ENCODE data around the gene HAGH.

Gene HAGH

GRCh38 chr16:1763521-1764511, 62.8 kb downstream of the HAGH start:
- DNase-seq (ENCODE audit: low read depth in 2 of 3, low spot score in 2 of 3): no peak

- DNase-seq (ENCODE audit: low read depth in 2 of 3, low spot score in 2 of 3): no peak
Measured at GRCh38 chr16:1762879-1763520, 63.6 kb downstream of the HAGH start.

GRCh38 chr16:1762196-1762878, 64.3 kb downstream of the HAGH start:
- DNase-seq (ENCODE audit: low read depth in 2 of 3, low spot score in 2 of 3): no peak

- no peak for DNase-seq (ENCODE audit: low read depth in 2 of 3, low spot score in 2 of 3)
Measured at GRCh38 chr16:1761751-1762150, 64.9 kb downstream of the HAGH start.

GRCh38 chr16:1760911-1761310, 65.7 kb downstream of the HAGH start:
- no peak for DNase-seq (ENCODE audit: low read depth in 2 of 3, low spot score in 2 of 3)

GRCh38 chr16:1759511-1759910, 67.1 kb downstream of the HAGH start:
- no peak for DNase-seq (ENCODE audit: low read depth in 2 of 3, low spot score in 2 of 3)

GRCh38 chr16:1758923-1759322, 67.7 kb downstream of the HAGH start:
- DNase-seq (ENCODE audit: low read depth in 2 of 3, low spot score in 2 of 3): no peak

GRCh38 chr16:1757714-1758461, 68.7 kb downstream of the HAGH start:
- DNase-seq (ENCODE audit: low read depth in 2 of 3, low spot score in 2 of 3): no peak
